CD4-positive, alpha-beta T cell treated with Interleukin-15 for 1 hour (primary cell): Measurements from ENCODE around the gene FMN2.
"Not testable (repeated sequence)": the region's sequence is repeated elsewhere in the genome, so short reads cannot be mapped to it uniquely, and the experiment has no call there.

Experiments used
- DNase-seq: peaks from one replicate; pipeline ENCODE4 v3.0.0-alpha.2; 2020

The FMN2 gene

GRCh38 chr1:240391660-240392260 is 300.1 kb downstream of the FMN2 start:
- DNase-seq = no peak

- no peak for DNase-seq
Observed at GRCh38 chr1:240394353-240394752, 302.7 kb downstream of the FMN2 start.

- no peak for DNase-seq
Observed at GRCh38 chr1:240395336-240395735, 303.7 kb downstream of the FMN2 start.

- DNase-seq = no peak
Observed at GRCh38 chr1:240399381-240399780, 307.7 kb downstream of the FMN2 start.

- no peak for DNase-seq
Observed at GRCh38 chr1:240401731-240402130, 310.0 kb downstream of the FMN2 start.

- DNase-seq = no peak
Observed at GRCh38 chr1:240402326-240402725, 310.6 kb downstream of the FMN2 start.

- DNase-seq = no peak
Observed at GRCh38 chr1:240404286-240404685, 312.6 kb downstream of the FMN2 start.

- DNase-seq = no peak
Observed at GRCh38 chr1:240405751-240406150, 314.1 kb downstream of the FMN2 start.

- DNase-seq = no peak
Observed at GRCh38 chr1:240407407-240407806, 315.7 kb downstream of the FMN2 start.

GRCh38 chr1:240409615-240410014 is 317.9 kb downstream of the FMN2 start:
- DNase-seq = no peak

GRCh38 chr1:240413732-240414131 is 322.0 kb downstream of the FMN2 start:
- DNase-seq = no peak

- DNase-seq = no peak
Observed at GRCh38 chr1:240414237-240414636, 322.6 kb downstream of the FMN2 start.

- not testable (repeated sequence) for DNase-seq
Observed at GRCh38 chr1:240415011-240415410, 323.3 kb downstream of the FMN2 start.

- no peak for DNase-seq
Observed at GRCh38 chr1:240415532-240415931, 323.8 kb downstream of the FMN2 start.

- no peak for DNase-seq
Observed at GRCh38 chr1:240417317-240417716, 325.6 kb downstream of the FMN2 start.

GRCh38 chr1:240420766-240421165 is 329.1 kb downstream of the FMN2 start:
- no peak for DNase-seq

- DNase-seq = no peak
Observed at GRCh38 chr1:240423246-240423924, 331.7 kb downstream of the FMN2 start.

- no peak for DNase-seq
Observed at GRCh38 chr1:240424740-240425464, 333.2 kb downstream of the FMN2 start.

GRCh38 chr1:240426051-240426450 is 334.4 kb downstream of the FMN2 start:
- DNase-seq = no peak

- no peak for DNase-seq
Observed at GRCh38 chr1:240435996-240436566, 344.4 kb downstream of the FMN2 start.

GRCh38 chr1:240441669-240442068 is 350.0 kb downstream of the FMN2 start:
- DNase-seq = no peak

- no peak for DNase-seq
Observed at GRCh38 chr1:240445369-240445768, 353.7 kb downstream of the FMN2 start.

GRCh38 chr1:240455228-240455821 is 363.6 kb downstream of the FMN2 start:
- DNase-seq = no peak
